B cell (primary cell): ENCODE measurements around the gene FURIN. TPM values are rescaled to one million over a fixed set of nuclear protein-coding genes. Genes with fewer than 3 reads are reported as not detected.

ENCODE experiments used
- ATAC-seq: fragments of 200-7000 bp; cut with Tn5 transposase; one replicate; pipeline ENCODE4 v1.10.0; 2021; ENCODE audit warnings: low read depth, mild to moderate bottlenecking, moderate number of reproducible peaks, moderate library complexity
- CTCF ChIA-PET: fragments of 350-600 bp; sonication (Branson Sonifier 250); formaldehyde crosslinking; loops from one replicate; lab custom pipeline; 2021; ENCODE audit warnings: antibody characterized with exemption, inconsistent platforms; lab: Charles Lee
- POLR2A ChIA-PET: fragments of 350-600 bp; sonication (Branson Sonifier 250); formaldehyde crosslinking; loops from one replicate; lab custom pipeline; 2021; ENCODE audit warnings: antibody characterized with exemption; lab: Charles Lee
- DNase-seq: peaks from one replicate; pipeline ENCODE4 v3.0.0; 2013
- H2AFZ ChIP-seq: 2 replicates; pipeline ENCODE4 v1.6.1; 2012; ENCODE audit warnings: mild to moderate bottlenecking, low read depth, low read length; ENCODE audit not compliant: insufficient read depth, poor library complexity, severe bottlenecking
- H3K27ac ChIP-seq, 2 donors: 1 replicate in 1 of 2; 2 replicates in 1 of 2; pipeline ENCODE4 v1.5.1; 2012 to 2013; ENCODE audit warnings: low read length in 2 of 2, mild to moderate bottlenecking in 2 of 2, moderate library complexity in 1 of 2
- H3K27me3 ChIP-seq, 4 experiments: fragments of 200-600 bp in 1 of 4; sonication (generic) in 1 of 4; replicated peaks in 1 of 4; 1 replicate in 2 of 4; 2 replicates in 2 of 4; pipeline versions ENCODE4 v1.6.1 to v1.7.0; 2013 to 2016; ENCODE audit warnings: low read length in 3 of 4, mild to moderate bottlenecking in 2 of 4, mixed read lengths in 1 of 4, moderate library complexity in 1 of 4; ENCODE audit not compliant: insufficient read depth in 4 of 4, control insufficient read depth in 3 of 4; ENCODE audit errors: control extremely low read depth in 1 of 4
- H3K36me3 ChIP-seq, 2 experiments: replicated peaks in 1 of 2; 1 replicate in 1 of 2; 2 replicates in 1 of 2; pipeline versions ENCODE4 v1.6.1 to v1.7.1; 2013; ENCODE audit warnings: low read length in 1 of 2; ENCODE audit not compliant: insufficient read depth in 2 of 2, control insufficient read depth in 1 of 2; ENCODE audit errors: control extremely low read depth in 1 of 2, extremely low read depth in 1 of 2
- H3K4me1 ChIP-seq, 2 donors: fragments of 200-600 bp in 1 of 2; sonication (generic) in 1 of 2; 1 replicate in 1 of 2; 2 replicates in 1 of 2; pipeline versions ENCODE4 v1.5.1 to v1.6.1; 2013 to 2017; ENCODE audit warnings: low read length in 2 of 2; ENCODE audit not compliant: control insufficient read depth in 2 of 2, insufficient read depth in 2 of 2
- H3K4me2 ChIP-seq: replicated peaks from 2 replicates; pipeline ENCODE3; 2012; ENCODE audit warnings: mild to moderate bottlenecking, low read depth, low read length; ENCODE audit not compliant: poor library complexity, severe bottlenecking
- H3K4me3 ChIP-seq, 5 experiments: fragments of 200-600 bp in 1 of 5; sonication (generic) in 1 of 5; 1 replicate in 3 of 5; 2 replicates in 2 of 5; pipeline versions ENCODE4 v1.5.1 to v1.7.0; 2011 to 2016; ENCODE audit warnings: low read length in 4 of 5, mild to moderate bottlenecking in 4 of 5, low read depth in 2 of 5, control low read depth in 1 of 5, moderate library complexity in 1 of 5; ENCODE audit not compliant: insufficient read depth in 1 of 5; ENCODE audit errors: control extremely low read depth in 1 of 5, extremely low read depth in 1 of 5
- H3K79me2 ChIP-seq: fragments of 200-600 bp; sonication (generic); one replicate; pipeline ENCODE4 v1.6.0; 2016; ENCODE audit warnings: low read length; ENCODE audit not compliant: control insufficient read depth, insufficient read depth
- H3K9ac ChIP-seq: fragments of 200-600 bp; sonication (generic); 2 replicates; pipeline ENCODE4 v1.6.1; 2017; ENCODE audit warnings: mild to moderate bottlenecking, low read length, moderate library complexity
- H3K9me3 ChIP-seq, 3 donors: one replicate each; pipeline versions ENCODE4 v1.6.1 to v1.7.1; 2013; ENCODE audit warnings: low read length in 2 of 3; ENCODE audit not compliant: control insufficient read depth in 2 of 3, insufficient read depth in 1 of 3; ENCODE audit errors: control extremely low read depth in 1 of 3
- H4K20me1 ChIP-seq: 2 replicates; pipeline ENCODE4 v1.6.0; 2012; ENCODE audit warnings: mild to moderate bottlenecking, low read length; ENCODE audit not compliant: insufficient read depth, control insufficient read depth, poor library complexity, severe bottlenecking
- H3K27ac Mint-ChIP-seq: one replicate; pipeline ENCODE4 v1.8.0; 2021; ENCODE audit warnings: mixed read lengths
- H3K27me3 Mint-ChIP-seq: one replicate; pipeline ENCODE4 v1.8.0; 2021; ENCODE audit warnings: mixed read lengths
- H3K4me1 Mint-ChIP-seq: one replicate; pipeline ENCODE4 v1.8.0; 2021; ENCODE audit warnings: mixed read lengths
- H3K4me3 Mint-ChIP-seq: one replicate; pipeline ENCODE4 v1.8.0; 2021; ENCODE audit warnings: mixed read lengths
- H3K9me3 Mint-ChIP-seq: one replicate; pipeline ENCODE4 v1.8.0; 2022; ENCODE audit warnings: mixed read lengths; ENCODE audit not compliant: insufficient read depth
- EZH2 ChIP-seq: IDR thresholded peaks from 2 replicates; pipeline ENCODE4 v1.6.1; 2012; ENCODE audit warnings: borderline replicate concordance, low read depth, mild to moderate bottlenecking, moderate library complexity, low read length; ENCODE audit not compliant: insufficient read depth, poor library complexity, severe bottlenecking
- WGBS: methylation state at CpG from one replicate; pipeline ENCODE4 v1.1.5; 2013; ENCODE audit warnings: missing lambda C conversion rate; ENCODE audit not compliant: insufficient coverage; 5-methylcytosine and 5-hydroxymethylcytosine counted together
- intact Hi-C: fragments of 100-400 bp; cut with micrococcal nuclease; formaldehyde crosslinking; loops from one replicate; pipeline ENCODE4 v1.10.0; 2022
- polyA plus RNA-seq: library from polyadenylated mRNA; depleted of rRNA; stranded (reverse); fragments of >200 nt; gene quantifications from 2 replicates; pipeline ENCODE4 v1.2.3, GENCODE V29; 2012
- total RNA-seq, 2 donors: library from RNA; stranded (reverse); fragments of 120-200 nt in 1 of 2; gene quantifications; 1 replicate in 1 of 2; 2 replicates in 1 of 2; pipeline versions ENCODE4 v1.2.3 to v1.2.4, GENCODE V29; 2013 to 2022
- TF ChIP-seq, protein P1 (sequence below): fragments of 200-600 bp; IDR thresholded peaks from one replicate; pipeline ENCODE4 v1.8.0; 2022; ENCODE audit warnings: antibody characterized with exemption, mild to moderate bottlenecking

FURIN gene
- total and polyA plus RNA-seq, 2 donors (not counting 1 experiment from before 2014, with no cell fraction given): 31.6 to 66.7 TPM

DNA sequence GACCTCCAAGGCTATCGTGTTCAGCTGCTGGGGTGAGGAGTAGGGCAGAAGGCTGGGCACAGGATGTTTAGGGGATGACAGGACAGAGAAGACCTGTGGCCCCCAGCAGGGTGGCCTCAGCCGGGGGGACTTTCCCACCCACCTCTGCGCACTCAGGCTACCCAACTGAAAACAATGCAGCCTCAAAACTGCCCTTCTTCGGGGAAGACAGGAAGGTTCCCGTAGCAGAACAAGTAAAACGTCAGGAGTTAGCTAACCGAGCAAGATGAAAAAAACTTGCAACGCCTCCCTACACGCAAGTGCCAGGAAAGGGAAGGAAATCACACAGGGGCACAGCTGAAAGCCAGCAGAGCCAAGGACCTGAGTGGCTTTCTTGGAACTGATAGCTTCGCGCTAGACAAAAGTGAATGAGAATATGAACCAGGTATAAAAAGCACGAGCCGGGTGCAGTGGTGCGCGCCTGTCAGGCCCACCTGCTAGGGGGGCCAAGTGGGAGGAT lies 38.4 kb upstream of the FURIN start:
- peak overlapping the region; percentile 77 for H3K4me2 ChIP-seq
- H3K27me3 ChIP-seq: no peaks in the 10 kb centered on the region
- Mint-ChIP-seq H3K9me3 (no peaks in the 10 kb centered on the region), H3K4me3 (peak overlapping the region; percentile 79), H3K4me1 (peaks cover 18% of the 10 kb centered on the region), H3K27me3 (peaks cover 3% of the 10 kb centered on the region), H3K27ac (peak overlapping the region; percentile 10)
- intact Hi-C loops: no loop called here
- H3K4me1 ChIP-seq: peaks cover 14 to 16% of the 10 kb centered on the region in 2 donors
- DNase-seq (peak; percentile 53), ATAC-seq (peak; percentile 70)
- 3% methylated on average over 14 of the region's 15 CpGs for WGBS
- H3K9me3 ChIP-seq: peaks cover 0 to 12% (median 0%) of the 10 kb centered on the region in 3 donors
- ChIA-PET CTCF (interaction anchor here (0.7 to 3.0 kb wide), 4 partner anchors 13 to 68 kb away, joined by 3 to 11 read pairs (median 4); no protein-coding TSS in a partner anchor), POLR2A (interaction anchor here (0.7 to 1.3 kb wide), 5 partner anchors 8 to 537 kb away, joined by 3 to 7 read pairs (median 3); no protein-coding TSS in a partner anchor)
- H4K20me1 ChIP-seq: no peaks in the 10 kb centered on the region
- no peak overlapping the region for H3K27ac ChIP-seq
- peak overlapping the region; percentile 57 for H2AFZ ChIP-seq
- peak overlapping the region in 1 of 5 experiments; percentile 6 for H3K4me3 ChIP-seq
- no peaks in the 10 kb centered on the region for H3K79me2 ChIP-seq
- H3K36me3 ChIP-seq: no peaks in the 10 kb centered on the region
- H3K9ac ChIP-seq: peak overlapping the region; percentile 34
- no peak for TF ChIP-seq EZH2
- TF ChIP-seq, protein P1, sequence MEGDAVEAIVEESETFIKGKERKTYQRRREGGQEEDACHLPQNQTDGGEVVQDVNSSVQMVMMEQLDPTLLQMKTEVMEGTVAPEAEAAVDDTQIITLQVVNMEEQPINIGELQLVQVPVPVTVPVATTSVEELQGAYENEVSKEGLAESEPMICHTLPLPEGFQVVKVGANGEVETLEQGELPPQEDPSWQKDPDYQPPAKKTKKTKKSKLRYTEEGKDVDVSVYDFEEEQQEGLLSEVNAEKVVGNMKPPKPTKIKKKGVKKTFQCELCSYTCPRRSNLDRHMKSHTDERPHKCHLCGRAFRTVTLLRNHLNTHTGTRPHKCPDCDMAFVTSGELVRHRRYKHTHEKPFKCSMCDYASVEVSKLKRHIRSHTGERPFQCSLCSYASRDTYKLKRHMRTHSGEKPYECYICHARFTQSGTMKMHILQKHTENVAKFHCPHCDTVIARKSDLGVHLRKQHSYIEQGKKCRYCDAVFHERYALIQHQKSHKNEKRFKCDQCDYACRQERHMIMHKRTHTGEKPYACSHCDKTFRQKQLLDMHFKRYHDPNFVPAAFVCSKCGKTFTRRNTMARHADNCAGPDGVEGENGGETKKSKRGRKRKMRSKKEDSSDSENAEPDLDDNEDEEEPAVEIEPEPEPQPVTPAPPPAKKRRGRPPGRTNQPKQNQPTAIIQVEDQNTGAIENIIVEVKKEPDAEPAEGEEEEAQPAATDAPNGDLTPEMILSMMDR: no peak

DNA sequence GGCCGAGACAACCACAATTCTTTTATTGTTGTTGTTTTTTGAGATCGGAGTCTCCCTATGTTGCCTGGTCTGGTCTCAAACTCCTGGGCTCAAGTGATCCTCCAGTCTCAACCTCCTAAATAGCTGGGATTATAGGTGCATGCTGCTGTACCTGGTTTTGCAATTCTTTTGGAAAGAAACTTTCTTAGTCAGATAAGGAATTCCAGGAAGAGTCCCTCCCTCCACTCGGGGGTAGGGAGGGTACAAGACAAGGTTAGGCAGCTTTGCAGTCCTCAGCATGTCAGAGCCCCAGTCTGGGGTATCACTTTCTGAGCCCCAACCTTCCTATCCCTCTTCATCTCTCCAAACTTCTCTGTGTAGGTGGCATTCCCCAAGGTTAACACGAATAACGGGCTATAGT lies 33.8 kb upstream of the FURIN start:
- H3K79me2 ChIP-seq: peaks cover 1% of the 10 kb centered on the region
- peak overlapping the region; percentile 10 for H3K27ac Mint-ChIP-seq
- no peak overlapping the region for H3K9ac ChIP-seq
- CTCF ChIA-PET: interaction anchor here (1.3 to 1.4 kb wide), 2 partner anchors 16 to 51 kb away, joined by 3 to 4 read pairs; no protein-coding TSS in a partner anchor
- no peak for ATAC-seq
- H3K4me1 Mint-ChIP-seq: peaks cover 39% of the 10 kb centered on the region
- H3K27ac ChIP-seq: no peak overlapping the region
- 92% methylated on average over 2 of the region's 5 CpGs for WGBS
- intact Hi-C loops: loop anchor here (5.0 kb wide), 2 partner anchors 38 to 53 kb away; no protein-coding TSS in a partner anchor
- H3K4me3 Mint-ChIP-seq: no peak overlapping the region
- H3K4me2 ChIP-seq: no peak overlapping the region
- no peaks in the 10 kb centered on the region for H3K27me3 ChIP-seq
- H3K36me3 ChIP-seq: no peaks in the 10 kb centered on the region
- TF ChIP-seq, protein P1: no peak
- TF ChIP-seq EZH2: no peak
- no peak for DNase-seq
- H3K27me3 Mint-ChIP-seq: peaks cover 3% of the 10 kb centered on the region
- no peak overlapping the region for H2AFZ ChIP-seq
- POLR2A ChIA-PET: interaction anchor here (1.0 kb wide), 1 partner anchor 17 kb away, joined by 4 read pairs; no protein-coding TSS in a partner anchor
- H3K9me3 ChIP-seq: no peaks in the 10 kb centered on the region
- H3K9me3 Mint-ChIP-seq: no peaks in the 10 kb centered on the region
- H3K4me3 ChIP-seq: no peak overlapping the region
- no peaks in the 10 kb centered on the region for H4K20me1 ChIP-seq
- H3K4me1 ChIP-seq: peaks cover 38 to 45% of the 10 kb centered on the region in 2 donors
